Activated CD4-positive, alpha-beta T cell treated with anti-CD3 and anti-CD28 coated beads, Interleukin-2, Interleukin-6, amounts not matched to agents 100 ng/mL and 50 ng/mL, durations not matched to agents 16 hours and 8 hours (primary cell): ENCODE measurements around the gene KAT6B.
A peak's percentile ranks its signal among the peaks of the same experiment; 100 is the strongest.

Experiments used
- DNase-seq: peaks from one replicate; pipeline ENCODE4 v3.0.0-alpha.2; 2020

Gene KAT6B

GRCh38 chr10:74994854-74995253 is 168.5 kb downstream of the KAT6B start:
- DNase-seq, result no peak

- no peak for DNase-seq
Observed at GRCh38 chr10:74995806-74996205, 169.4 kb downstream of the KAT6B start.

- DNase-seq, result no peak
Observed at GRCh38 chr10:74997163-74997562, 170.8 kb downstream of the KAT6B start.

- DNase-seq, result no peak
Observed at GRCh38 chr10:75000748-75001321, 174.4 kb downstream of the KAT6B start.

GRCh38 chr10:75001715-75002350 is 175.4 kb downstream of the KAT6B start:
- no peak for DNase-seq

GRCh38 chr10:75002351-75002725 is 175.9 kb downstream of the KAT6B start:
- no peak for DNase-seq

GRCh38 chr10:75002967-75003594 is 176.7 kb downstream of the KAT6B start:
- no peak for DNase-seq

GRCh38 chr10:75003891-75004290 is 177.5 kb downstream of the KAT6B start:
- no peak for DNase-seq

GRCh38 chr10:75007646-75008045 is 181.2 kb downstream of the KAT6B start:
- DNase-seq, result no peak

GRCh38 chr10:75008952-75009351 is 182.6 kb downstream of the KAT6B start:
- DNase-seq, result no peak

GRCh38 chr10:75009426-75009825 is 183.0 kb downstream of the KAT6B start:
- no peak for DNase-seq

- DNase-seq, result no peak
Observed at GRCh38 chr10:75010373-75010772, 184.0 kb downstream of the KAT6B start.

- DNase-seq, result no peak
Observed at GRCh38 chr10:75011221-75011620, 184.8 kb downstream of the KAT6B start.

- DNase-seq, result no peak
Observed at GRCh38 chr10:75012471-75012870, 186.1 kb downstream of the KAT6B start.

- no peak for DNase-seq
Observed at GRCh38 chr10:75013007-75013406, 186.6 kb downstream of the KAT6B start.

- no peak for DNase-seq
Observed at GRCh38 chr10:75013522-75013921, 187.1 kb downstream of the KAT6B start.

GRCh38 chr10:75014516-75015230 is 188.3 kb downstream of the KAT6B start:
- no peak for DNase-seq

- DNase-seq, result no peak
Observed at GRCh38 chr10:75015442-75015841, 189.0 kb downstream of the KAT6B start.

GRCh38 chr10:75016325-75016724 is 189.9 kb downstream of the KAT6B start:
- DNase-seq, result no peak

GRCh38 chr10:75018251-75018650 is 191.9 kb downstream of the KAT6B start:
- no peak for DNase-seq

GRCh38 chr10:75018686-75019307 is 192.4 kb downstream of the KAT6B start:
- no peak for DNase-seq

GRCh38 chr10:75019370-75019769 is 193.0 kb downstream of the KAT6B start:
- peak; percentile 23 for DNase-seq

GRCh38 chr10:75020168-75020567 is 193.8 kb downstream of the KAT6B start:
- no peak for DNase-seq
